ENCODE data around the gene GMPPB. TPM values are rescaled to one million over a fixed set of nuclear protein-coding genes. Genes with fewer than 3 reads are reported as not detected.
"Not testable (repeated sequence)": the region's sequence is repeated elsewhere in the genome, so short reads cannot be mapped to it uniquely, and the experiment has no call there.

The GMPPB gene
- total and polyA plus RNA-seq, 8 donors = 11.0 to 69.5 (median 13.7) TPM

DNA sequence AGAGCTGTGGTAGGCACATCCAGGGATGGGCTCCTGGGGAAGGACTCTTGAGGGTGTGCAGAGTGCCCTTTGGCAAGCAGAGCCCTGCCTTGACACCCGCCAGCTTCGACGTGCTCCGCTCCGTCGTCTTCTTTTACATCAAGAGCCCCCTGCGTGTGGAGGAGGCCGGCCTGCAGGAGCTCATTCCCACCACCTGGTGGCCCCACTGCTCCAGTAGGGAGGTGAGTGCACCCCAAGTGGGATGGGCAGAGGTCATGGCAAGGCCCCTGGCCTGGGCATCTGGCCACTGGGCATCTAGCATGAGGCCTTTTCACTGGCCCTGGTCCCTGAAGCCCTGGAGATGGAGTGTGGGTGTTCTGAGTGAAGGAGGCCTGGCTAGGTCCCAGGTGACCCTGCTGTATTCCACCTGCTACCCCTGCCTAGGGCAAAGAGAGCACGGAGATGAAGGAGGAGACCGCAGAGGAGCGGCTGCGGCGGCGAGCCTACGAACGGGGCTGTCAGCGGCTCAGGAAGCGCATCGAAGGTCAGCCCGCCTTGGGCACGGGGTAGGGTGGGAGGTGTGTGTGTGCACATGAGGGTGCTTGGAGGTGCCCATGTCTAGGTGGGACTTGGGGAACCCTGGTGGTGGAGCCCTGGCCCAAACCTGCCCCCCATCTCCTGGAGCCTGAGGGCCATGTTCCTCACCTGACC lies 22.2 kb downstream of the GMPPB start:
- no peak for ATAC-seq
- intact Hi-C loops (cut with DNase I) = no loop called here

DNA sequence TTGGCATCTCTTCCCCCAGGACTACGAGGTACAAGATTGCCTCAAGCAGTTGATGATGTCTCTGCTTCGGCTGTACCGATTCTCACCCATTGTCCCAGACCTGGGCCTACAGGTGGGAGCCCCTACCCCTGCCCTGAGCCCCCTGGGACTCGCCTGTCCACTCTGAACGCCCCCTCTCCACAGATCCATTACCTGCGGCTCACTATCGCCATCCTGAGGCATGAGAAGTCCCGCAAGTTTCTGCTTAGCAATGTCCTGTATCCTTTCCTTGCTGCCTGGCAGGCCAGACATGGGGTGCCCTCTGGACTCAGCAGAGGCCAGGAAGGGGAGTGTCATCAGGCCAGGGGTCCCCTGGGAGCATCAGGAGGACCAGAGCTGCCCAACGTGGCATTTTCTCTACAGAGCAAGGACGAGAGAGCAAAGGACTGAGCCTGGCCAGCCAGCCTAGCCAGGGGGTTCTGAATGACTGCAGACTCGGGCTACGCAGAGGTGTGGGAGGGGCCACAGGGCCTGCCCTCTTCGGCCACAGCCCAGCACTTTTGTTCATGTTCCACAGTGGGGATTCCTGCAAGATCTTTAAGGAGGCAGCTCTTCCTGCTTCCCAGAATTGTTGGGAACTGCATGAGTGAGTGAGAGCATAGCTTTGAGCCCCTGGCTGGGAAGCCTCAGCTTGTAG lies 23.2 kb downstream of the GMPPB start:
- Histone ChIP-seq H3K4me3 (no peak overlapping the region), H3K27me3 (no peaks in the 10 kb centered on the region), H3K4me1 (peaks cover 0 to 6% of the 10 kb centered on the region in 2 donors), H3K27ac (no peak overlapping the region), H3K9me3 (no peaks in the 10 kb centered on the region), H3K36me3 (peaks cover 0 to 83% of the 10 kb centered on the region in 2 donors)
- TF ChIP-seq, protein P1, sequence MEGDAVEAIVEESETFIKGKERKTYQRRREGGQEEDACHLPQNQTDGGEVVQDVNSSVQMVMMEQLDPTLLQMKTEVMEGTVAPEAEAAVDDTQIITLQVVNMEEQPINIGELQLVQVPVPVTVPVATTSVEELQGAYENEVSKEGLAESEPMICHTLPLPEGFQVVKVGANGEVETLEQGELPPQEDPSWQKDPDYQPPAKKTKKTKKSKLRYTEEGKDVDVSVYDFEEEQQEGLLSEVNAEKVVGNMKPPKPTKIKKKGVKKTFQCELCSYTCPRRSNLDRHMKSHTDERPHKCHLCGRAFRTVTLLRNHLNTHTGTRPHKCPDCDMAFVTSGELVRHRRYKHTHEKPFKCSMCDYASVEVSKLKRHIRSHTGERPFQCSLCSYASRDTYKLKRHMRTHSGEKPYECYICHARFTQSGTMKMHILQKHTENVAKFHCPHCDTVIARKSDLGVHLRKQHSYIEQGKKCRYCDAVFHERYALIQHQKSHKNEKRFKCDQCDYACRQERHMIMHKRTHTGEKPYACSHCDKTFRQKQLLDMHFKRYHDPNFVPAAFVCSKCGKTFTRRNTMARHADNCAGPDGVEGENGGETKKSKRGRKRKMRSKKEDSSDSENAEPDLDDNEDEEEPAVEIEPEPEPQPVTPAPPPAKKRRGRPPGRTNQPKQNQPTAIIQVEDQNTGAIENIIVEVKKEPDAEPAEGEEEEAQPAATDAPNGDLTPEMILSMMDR (IDR thresholded peaks at IDR 0.05) = no peak
- ATAC-seq (no peak), DNase-seq (no peak)
- intact Hi-C loops (cut with DNase I) = no loop called here

More for the DNA sequence above, 22.2 kb downstream of the GMPPB start:
- H3K9me3 ChIP-seq = no peaks in the 10 kb centered on the region
- H3K4me1 ChIP-seq = peaks cover 0 to 6% of the 10 kb centered on the region in 2 donors
- DNase-seq = peak in 1 of 4 donors; percentile 73
- H3K4me3 ChIP-seq = no peak overlapping the region
- H3K27me3 ChIP-seq = no peaks in the 10 kb centered on the region
- H3K27ac ChIP-seq = no peak overlapping the region
- TF ChIP-seq, protein P1 (IDR thresholded peaks at IDR 0.05) = peak in 1 of 2 donors; percentile 18
- peaks cover 0 to 93% of the 10 kb centered on the region in 2 donors for H3K36me3 ChIP-seq

DNA sequence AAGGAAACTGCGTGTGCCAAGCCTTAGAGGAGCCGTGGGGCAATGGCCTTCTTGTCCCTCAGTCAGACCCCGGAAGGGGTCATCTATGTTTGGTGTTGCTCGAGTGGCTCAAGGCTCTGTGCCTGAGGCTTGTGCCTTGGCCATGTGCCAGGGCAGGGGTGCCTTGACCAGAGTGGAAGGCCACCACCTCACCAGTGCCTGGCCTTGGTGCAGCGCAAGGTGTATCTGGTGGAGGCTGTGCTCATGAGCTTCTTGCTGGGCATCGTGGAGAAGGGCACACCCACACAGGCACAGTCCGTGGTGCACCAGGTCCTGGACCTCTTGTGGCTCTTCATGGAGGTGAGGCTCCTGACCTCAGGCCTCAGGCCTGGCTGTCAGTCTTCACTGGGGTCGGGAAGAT lies 23.7 kb downstream of the GMPPB start:
- intact Hi-C loops (cut with DNase I) = no loop called here
- Histone ChIP-seq H3K27ac (no peak overlapping the region), H3K9me3 (no peaks in the 10 kb centered on the region), H3K4me3 (no peak overlapping the region), H3K4me1 (peaks cover 0 to 6% of the 10 kb centered on the region in 2 donors), H3K27me3 (no peaks in the 10 kb centered on the region), H3K36me3 (peaks cover 0 to 77% of the 10 kb centered on the region in 2 donors)
- DNase-seq (no peak), ATAC-seq (no peak)
- TF ChIP-seq, protein P1 (IDR thresholded peaks at IDR 0.05) = no peak

DNA sequence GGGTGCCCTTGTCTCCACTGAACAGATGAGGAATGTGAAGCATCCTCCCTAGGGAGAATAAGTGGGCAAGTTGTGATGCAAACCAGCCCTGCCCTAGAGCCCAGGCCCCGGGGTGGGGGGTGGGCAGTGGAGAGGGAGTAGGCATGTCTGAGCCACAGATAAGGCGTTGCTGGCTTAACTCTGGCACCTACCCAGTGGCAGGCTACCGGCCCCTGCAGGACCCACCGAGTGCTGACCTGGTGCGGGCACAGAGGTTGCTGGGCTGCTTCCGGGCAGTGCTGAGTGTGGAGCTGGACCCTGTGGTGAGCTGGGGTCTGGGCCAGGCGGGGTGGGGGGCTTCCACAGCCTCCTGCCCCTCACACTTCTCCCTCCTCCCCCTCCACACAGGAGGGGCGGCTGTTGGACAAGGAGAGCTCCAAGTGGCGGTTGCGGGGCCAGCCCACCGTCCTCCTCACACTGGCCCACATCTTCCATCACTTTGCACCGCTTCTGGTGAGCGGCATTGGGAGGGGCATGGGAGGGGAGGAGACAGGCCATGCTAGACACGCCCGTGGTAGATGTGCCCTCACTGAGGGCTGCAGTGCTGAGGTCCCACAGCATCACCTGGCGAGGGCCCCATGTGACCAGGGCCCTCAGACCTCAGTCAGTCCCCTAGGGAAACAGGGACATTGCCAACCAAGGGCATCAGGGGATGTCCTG lies 24.3 kb downstream of the GMPPB start:
- peak; percentile 4 for ATAC-seq
- Histone ChIP-seq H3K27me3 (no peaks in the 10 kb centered on the region), H3K27ac (no peak overlapping the region), H3K9me3 (no peaks in the 10 kb centered on the region), H3K4me1 (peaks cover 0 to 6% of the 10 kb centered on the region in 2 donors), H3K4me3 (no peak overlapping the region), H3K36me3 (peaks cover 0 to 73% of the 10 kb centered on the region in 2 donors)
- TF ChIP-seq, protein P1 (IDR thresholded peaks at IDR 0.05) = no peak
- intact Hi-C loops (cut with DNase I) = no loop called here
- DNase-seq = no peak

DNA sequence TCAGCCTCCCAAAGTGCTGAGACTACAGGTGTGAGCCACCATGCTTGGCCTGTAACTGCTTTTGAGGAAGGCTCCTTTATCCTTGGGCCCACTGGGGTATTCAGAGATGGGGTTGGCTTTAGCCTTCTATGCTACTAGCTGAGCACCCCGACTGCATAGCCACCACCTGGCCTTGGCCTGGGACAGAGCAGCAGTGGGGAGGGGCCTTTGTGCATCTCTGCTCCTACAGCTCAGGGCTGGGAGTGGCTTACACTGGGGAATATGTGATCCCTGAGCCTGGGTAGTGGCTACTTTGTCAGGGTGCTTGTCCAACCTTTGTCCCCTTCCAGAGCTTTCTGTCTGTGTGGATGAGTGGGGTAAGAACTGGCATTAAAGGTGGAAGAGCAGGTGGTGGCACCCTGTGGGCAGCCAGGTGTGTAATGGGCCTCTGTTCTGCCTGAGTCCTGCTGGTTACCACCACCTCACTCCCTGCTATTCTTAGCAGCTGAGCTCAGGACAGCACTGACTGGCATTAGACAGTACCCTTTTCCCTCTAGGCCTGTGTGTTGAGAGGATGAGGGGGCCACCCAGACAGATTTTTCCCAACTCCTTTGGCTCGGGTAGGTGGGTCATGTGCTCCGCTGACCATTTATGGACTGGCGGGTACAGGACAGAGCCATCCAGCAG lies 28.3 kb downstream of the GMPPB start:
- H3K9me3 ChIP-seq; intact Hi-C loops (cut with DNase I); DNase-seq; H3K27me3 ChIP-seq; ATAC-seq; H3K4me3 ChIP-seq; H3K27ac ChIP-seq: not testable (repeated sequence)
- Histone ChIP-seq H3K36me3 (peaks cover 0 to 43% of the 10 kb centered on the region in 2 donors), H3K4me1 (peaks cover 5 to 18% of the 10 kb centered on the region in 2 donors)

DNA sequence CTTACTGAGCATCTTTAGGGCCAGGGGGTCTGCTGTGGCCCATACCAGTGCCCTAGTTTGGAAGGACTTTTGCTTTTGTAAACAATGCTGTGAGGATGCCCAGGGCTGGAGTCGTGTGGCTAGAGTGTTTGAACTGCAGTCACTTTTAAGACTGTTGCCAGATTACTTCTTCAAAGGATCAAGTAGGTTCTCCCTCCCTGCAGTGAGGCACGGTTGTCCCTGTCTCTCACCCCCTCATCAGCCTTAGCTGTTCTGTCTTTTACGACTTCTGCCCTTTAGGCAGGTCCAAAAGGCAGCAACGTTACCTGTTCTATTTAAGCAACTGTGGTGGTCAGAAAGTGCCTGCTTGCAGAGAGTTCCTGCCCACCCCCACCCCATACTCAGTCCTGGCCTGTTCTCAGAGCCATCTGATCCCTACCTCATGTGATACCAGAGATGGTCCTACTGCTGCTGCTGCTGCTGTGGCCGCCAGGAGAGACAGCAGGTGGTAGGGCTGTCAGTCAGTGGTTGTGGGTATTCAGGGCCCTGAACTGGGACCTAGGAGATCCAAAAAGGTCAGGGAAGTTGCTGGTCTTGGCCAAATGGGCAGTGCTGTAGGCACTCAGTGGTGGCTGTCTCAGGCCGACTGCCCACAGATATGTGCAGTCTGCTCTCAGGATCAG lies 29.2 kb downstream of the GMPPB start:
- H3K27ac ChIP-seq; intact Hi-C loops (cut with DNase I); ATAC-seq; H3K27me3 ChIP-seq; H3K9me3 ChIP-seq; H3K4me3 ChIP-seq: not testable (repeated sequence)
- DNase-seq = peak in 1 of 4 donors; percentile 17
- Histone ChIP-seq H3K4me1 (peaks cover 9 to 26% of the 10 kb centered on the region in 2 donors), H3K36me3 (peaks cover 0 to 34% of the 10 kb centered on the region in 2 donors)

DNA sequence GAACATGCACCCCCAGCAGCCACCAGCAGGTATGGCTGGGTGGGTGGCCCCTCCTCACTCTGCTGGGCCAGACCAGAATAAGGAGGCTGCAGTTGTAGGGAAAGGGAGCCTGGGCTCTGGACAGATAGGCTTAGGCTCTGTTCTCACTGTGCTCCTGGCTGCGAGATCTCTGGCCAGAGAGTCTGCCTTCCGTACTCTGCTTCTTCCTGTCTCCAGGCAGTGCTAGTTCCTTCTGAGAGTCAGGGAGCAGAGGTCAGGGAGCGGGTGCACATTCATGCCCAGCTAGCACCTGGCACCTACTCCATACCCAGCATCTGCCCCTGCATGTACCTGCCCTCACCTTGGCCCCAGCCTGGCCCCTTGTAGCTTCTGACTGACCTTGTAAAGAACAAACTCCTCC lies 32.3 kb downstream of the GMPPB start:
- intact Hi-C loops (cut with DNase I); ATAC-seq: not testable (repeated sequence)

DNA sequence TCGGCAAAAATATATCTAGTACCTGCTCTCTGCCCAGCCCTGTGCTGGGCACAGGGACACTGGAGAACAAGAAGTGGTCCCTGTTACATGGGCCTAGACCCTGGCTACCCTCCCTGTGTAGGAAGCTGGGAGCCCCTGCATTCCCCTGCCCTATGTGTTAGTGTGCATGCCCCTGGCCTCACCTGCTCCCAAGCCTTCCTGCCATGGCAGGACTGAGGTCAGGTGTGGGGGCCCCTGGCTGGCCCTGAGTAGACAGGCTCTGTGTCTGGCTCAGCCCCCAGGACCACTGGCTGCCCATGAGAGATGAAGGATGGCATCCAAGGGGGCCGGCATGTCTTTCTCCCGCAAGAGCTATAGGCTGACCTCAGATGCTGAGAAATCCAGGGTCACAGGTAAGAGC lies 32.9 kb downstream of the GMPPB start:
- H3K36me3 ChIP-seq; H3K9me3 ChIP-seq; H3K27ac ChIP-seq; ATAC-seq; intact Hi-C loops (cut with DNase I); DNase-seq: not testable (repeated sequence)
- Histone ChIP-seq H3K27me3 (peaks cover 0 to 17% of the 10 kb centered on the region in 2 donors), H3K4me3 (peak overlapping the region in 1 of 2 donors; percentile 99), H3K4me1 (peaks cover 9 to 40% of the 10 kb centered on the region in 2 donors)

More for the DNA sequence above, 32.3 kb downstream of the GMPPB start:
- H3K4me3 ChIP-seq, H3K9me3 ChIP-seq, H3K36me3 ChIP-seq, H3K27ac ChIP-seq: not testable (repeated sequence)
- peaks cover 9 to 35% of the 10 kb centered on the region in 2 donors for H3K4me1 ChIP-seq
- H3K27me3 ChIP-seq = peaks cover 0 to 11% of the 10 kb centered on the region in 2 donors
- DNase-seq = peak in 1 of 4 donors; percentile 12

All from left lung (tissue), 10 donors.